Prostate gland (tissue), 2 donors: ENCODE data around the gene STARD10.

Source experiments
- CTCF ChIP-seq, 4 experiments: fragments of 200-600 bp in 2 of 4; fragments of 450-650 bp in 2 of 4; sonication (generic) in 2 of 4; IDR thresholded peaks; 1 replicate in 3 of 4; 2 replicates in 1 of 4; pipeline ENCODE4 v1.5.1; 2016 to 2019; ENCODE audit warnings: antibody characterized with exemption in 4 of 4, mild to moderate bottlenecking in 2 of 4, moderate library complexity in 2 of 4
- POLR2A ChIP-seq: fragments of 450-650 bp; IDR thresholded peaks from one replicate; pipeline ENCODE4 v1.6.1; 2016; ENCODE audit warnings: antibody characterized with exemption, mild to moderate bottlenecking

DNA sequence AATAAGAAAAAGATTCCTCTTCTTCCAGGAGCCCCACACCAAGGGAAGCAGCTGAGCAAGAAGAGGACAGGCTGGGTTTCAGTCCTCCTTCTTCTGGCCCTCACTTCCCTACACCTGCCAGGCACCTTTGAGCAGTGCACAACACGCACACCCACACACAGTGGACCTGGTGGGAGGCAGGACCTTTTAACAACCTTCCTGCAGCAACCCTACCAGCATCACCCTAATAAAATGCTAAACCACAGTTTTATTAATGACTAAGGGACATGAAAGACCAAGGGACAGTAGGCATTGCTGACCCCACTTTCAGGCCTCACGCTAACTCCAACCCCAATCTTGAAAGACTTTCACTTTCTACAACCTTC lies 53.8 kb downstream of the STARD10 start:
- TF ChIP-seq CTCF (IDR thresholded peaks at IDR 0.05), result no peak
- no peak for TF ChIP-seq POLR2A
